Stimulated activated CD4-positive, alpha-beta T cell treated with anti-CD3 and anti-CD28 coated beads, Interleukin-4, amount 100 ng/mL, for 24 hours (primary cell): ENCODE measurements around the gene FAM222B.
"Not testable (repeated sequence)": the region's sequence is repeated elsewhere in the genome, so short reads cannot be mapped to it uniquely, and the experiment has no call there.

ENCODE experiments used
- DNase-seq: peaks from one replicate; pipeline ENCODE4 v3.0.0-alpha.2; 2020

The FAM222B gene

GRCh38 chr17:28867276-28867675, 24.7 kb upstream of the FAM222B start:
- no peak for DNase-seq

GRCh38 chr17:28865946-28866752, 23.6 kb upstream of the FAM222B start:
- DNase-seq, result no peak

- no peak for DNase-seq
Observed at GRCh38 chr17:28864991-28865849, 22.6 kb upstream of the FAM222B start.

- DNase-seq, result no peak
Observed at GRCh38 chr17:28863953-28864352, 21.4 kb upstream of the FAM222B start.

- no peak for DNase-seq
Observed at GRCh38 chr17:28862561-28862960, 20.0 kb upstream of the FAM222B start.

- no peak for DNase-seq
Observed at GRCh38 chr17:28861393-28862203, 19.0 kb upstream of the FAM222B start.

- no peak for DNase-seq
Observed at GRCh38 chr17:28860363-28860808, 17.8 kb upstream of the FAM222B start.

- no peak for DNase-seq
Observed at GRCh38 chr17:28858801-28859355, 16.3 kb upstream of the FAM222B start.

- DNase-seq, result no peak
Observed at GRCh38 chr17:28857905-28858800, 15.6 kb upstream of the FAM222B start.

- no peak for DNase-seq
Observed at GRCh38 chr17:28856028-28856574, 13.5 kb upstream of the FAM222B start.

- no peak for DNase-seq
Observed at GRCh38 chr17:28855336-28855679, 12.7 kb upstream of the FAM222B start.

- peak; percentile 87 for DNase-seq
Observed at GRCh38 chr17:28854457-28855335, 12.1 kb upstream of the FAM222B start, which contains the start of gene ERAL1. TSS of gene ERAL1 (plus strand) at chr17:28855016. CDS start at chr17:28855035, 19 bp downstream.

GRCh38 chr17:28853295-28853694, 10.7 kb upstream of the FAM222B start:
- DNase-seq, result no peak

- DNase-seq, result no peak
Observed at GRCh38 chr17:28849281-28849680, 6.7 kb upstream of the FAM222B start.

GRCh38 chr17:28848667-28849066, 6.1 kb upstream of the FAM222B start:
- DNase-seq, result peak; percentile 67

GRCh38 chr17:28846699-28847098, 4.1 kb upstream of the FAM222B start:
- DNase-seq, result not testable (repeated sequence)

- DNase-seq, result peak; percentile 33
Observed at GRCh38 chr17:28846231-28846630, 3.6 kb upstream of the FAM222B start.

- no peak for DNase-seq
Observed at GRCh38 chr17:28843816-28844148, 1.2 kb upstream of the FAM222B start.

- DNase-seq, result no peak
Observed at GRCh38 chr17:28841901-28842281, 699 bp downstream of the FAM222B start.

GRCh38 chr17:28839221-28839620, 3.4 kb downstream of the FAM222B start:
- DNase-seq, result no peak
